Stimulated activated CD8-positive, alpha-beta memory T cell treated with anti-CD3 and anti-CD28 coated beads, Interleukin-15, amount 100 ng/mL, for 48 hours (primary cell): Measurements from ENCODE around the gene CDC25B.
A peak's percentile ranks its signal among the peaks of the same experiment; 100 is the strongest.
"Not testable (repeated sequence)": the region's sequence is repeated elsewhere in the genome, so short reads cannot be mapped to it uniquely, and the experiment has no call there.

Experiments used
- DNase-seq, 2 donors: peaks; one replicate each; pipeline ENCODE4 v3.0.0-alpha.2; 2020; ENCODE audit warnings: low read depth in 2 of 2

Gene CDC25B

GRCh38 chr20:3828798-3829197 lies 32.7 kb downstream of the CDC25B start:
- no peak for DNase-seq

DNA sequence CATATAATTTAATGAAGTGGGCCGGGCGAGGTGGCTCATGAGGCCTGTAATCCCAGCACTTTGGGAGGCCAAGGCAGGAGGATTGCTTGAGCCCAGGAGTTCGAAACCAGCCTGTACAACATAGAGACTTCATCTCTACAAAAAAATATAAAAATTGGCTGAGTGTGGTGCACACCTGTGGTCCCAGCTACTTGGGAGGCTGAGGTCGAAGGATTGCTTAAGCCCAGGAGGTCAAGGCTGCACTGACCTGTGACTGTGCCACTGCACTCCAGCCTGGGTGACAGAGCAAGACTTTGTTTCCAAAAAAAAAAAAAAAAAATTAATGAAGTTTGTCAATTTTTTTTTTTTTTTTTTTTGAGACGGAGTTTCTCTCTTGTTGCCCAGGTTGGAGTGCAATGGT lies 33.8 kb downstream of the CDC25B start:
- DNase-seq: not testable (repeated sequence)

DNA sequence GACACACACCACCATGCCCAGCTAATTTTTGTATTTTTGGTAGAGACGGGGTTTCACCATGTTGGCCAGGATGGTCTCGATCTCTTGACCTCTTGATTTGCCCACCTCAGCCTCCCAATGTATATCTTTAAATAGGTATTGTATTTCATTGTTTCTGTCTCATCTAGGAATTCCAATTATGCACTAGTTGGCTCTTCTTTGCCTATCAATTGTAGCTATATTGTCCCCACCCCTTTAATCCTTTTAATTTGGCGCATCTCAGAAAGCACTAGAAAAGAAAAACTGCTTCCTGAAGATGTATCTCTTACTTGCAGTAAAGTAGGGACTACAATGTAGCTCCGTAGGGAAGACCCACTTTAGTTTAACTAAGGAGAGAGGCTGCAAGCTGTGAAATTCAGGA lies 40.0 kb downstream of the CDC25B start:
- no peak for DNase-seq

DNA sequence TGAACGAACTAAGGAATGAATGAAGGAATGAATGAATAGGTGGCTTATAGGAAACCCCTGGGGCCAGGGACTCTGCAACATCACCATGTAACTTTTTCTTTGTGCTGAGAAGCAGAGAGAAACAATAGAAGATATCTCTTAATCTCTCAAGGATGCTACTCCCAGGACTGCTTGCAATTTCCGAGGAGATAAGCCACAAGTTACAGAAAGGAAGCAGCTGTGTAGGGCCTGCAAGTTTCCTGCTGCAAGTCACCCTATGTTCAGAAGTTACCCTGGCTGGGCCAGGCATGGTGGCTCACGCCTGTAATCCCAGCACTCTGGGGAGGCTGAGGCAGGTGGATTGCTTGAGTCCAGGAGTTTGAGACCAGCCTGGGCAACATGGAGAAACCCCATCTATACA lies 43.2 kb downstream of the CDC25B start:
- DNase-seq: no peak

DNA sequence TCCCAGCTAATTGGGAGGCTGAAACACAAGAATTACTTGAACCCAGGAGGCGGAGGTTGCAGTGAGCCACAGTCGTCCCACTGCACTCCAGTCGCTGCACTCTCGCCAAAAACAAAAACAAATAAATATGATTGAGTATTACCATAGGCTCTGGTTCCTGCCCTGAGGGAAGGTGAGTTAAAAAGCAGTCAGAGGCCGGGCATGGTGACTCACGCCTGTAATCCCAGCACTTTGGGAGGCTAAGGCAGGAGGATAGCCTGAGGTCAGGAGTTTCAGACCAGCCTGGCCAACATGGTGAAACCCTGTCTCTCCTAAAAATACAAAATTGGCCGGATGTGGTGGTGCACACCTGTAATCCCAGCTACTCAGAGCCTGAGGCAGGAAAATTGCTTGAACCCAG lies 44.1 kb downstream of the CDC25B start:
- not testable (repeated sequence) for DNase-seq

- DNase-seq: no peak
These were observed 46.3 kb downstream of the CDC25B start for GRCh38 chr20:3842348-3842930.

DNA sequence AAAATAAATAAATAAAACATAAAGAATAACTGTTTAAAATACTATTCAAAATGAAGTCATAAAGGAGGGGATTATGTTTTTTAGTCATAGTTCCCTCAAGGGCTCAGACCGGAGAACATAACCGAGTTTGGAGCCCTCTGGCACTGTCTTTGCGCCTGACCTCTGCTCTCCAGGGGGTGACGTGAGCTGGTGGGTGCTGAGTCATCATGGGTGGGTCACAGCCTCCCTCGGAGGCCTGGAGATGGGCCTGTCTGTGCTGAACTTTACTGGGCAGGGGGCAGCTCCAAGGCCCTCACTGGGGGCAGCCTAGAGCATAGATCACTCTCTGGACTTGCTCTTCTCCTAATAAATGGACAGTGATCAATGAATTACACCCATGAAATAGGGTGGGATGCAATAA lies 47.4 kb downstream of the CDC25B start:
- DNase-seq: no peak

DNA sequence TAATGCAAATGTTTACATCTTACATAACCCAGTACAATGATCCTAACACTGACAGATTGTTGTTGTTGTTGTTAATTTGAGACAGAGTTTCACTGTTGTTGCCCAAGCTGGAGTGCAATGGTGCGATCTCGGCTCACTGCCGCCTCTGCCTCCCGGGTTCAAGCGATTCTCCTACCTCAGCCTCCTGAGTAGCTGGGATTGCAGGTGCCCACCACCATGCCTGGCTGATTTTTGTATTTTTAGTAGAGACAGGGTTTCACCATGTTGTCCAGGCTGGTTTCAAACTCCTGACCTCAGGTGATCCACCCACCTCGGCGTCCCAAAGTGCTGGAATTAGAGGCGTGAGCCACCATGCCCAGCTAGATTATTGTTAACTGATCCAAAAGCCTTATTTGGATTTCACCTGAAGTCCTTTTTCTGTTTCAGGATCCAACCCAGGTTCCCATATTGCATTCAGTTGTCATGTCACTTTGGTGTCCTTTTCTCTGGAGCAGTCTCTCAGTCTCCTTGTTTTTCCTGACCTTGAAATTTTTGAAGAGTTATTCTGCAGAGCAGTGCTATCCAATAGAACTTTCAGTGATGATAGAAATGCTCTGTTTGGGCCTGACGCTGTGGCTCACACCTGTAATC lies 48.0 kb downstream of the CDC25B start:
- not testable (repeated sequence) for DNase-seq

GRCh38 chr20:3846378-3846739 lies 50.2 kb downstream of the CDC25B start:
- no peak for DNase-seq

GRCh38 chr20:3846740-3847428 lies 50.8 kb downstream of the CDC25B start, which contains the start of gene MAVS:
Gene MAVS (plus strand): TSS chr20:3846834. CDS start chr20:3854625, 7,791 bp downstream.
- DNase-seq: peak; percentile 79 to 82

DNA sequence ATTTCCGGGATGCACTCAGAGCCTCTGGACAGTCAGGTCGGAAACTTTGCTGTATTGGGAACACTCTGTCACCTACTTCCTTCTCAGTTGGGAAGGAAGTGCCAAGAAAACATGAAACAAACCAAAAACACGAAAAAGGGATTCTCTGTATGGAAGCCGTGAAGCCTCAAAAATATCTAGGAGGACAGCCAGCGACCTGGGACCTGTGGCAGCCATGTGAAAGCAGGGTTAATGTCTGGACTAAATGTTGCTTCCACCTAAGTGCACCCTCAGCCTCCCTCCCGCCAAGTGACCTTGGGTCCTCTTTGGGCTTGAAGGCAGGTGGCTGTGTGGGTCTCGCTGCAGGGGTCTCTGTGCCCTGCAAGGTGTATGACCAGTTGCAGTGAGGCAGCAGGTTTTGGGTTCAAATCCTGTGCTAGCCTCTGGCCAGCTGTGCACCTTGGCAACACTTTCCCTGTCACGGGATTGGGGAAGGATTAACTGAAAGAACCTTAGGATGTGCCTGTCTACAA lies 51.4 kb downstream of the CDC25B start:
- no peak for DNase-seq

- DNase-seq: no peak
These were observed 52.5 kb downstream of the CDC25B start for GRCh38 chr20:3848565-3848964.

GRCh38 chr20:3854462-3854871 lies 58.4 kb downstream of the CDC25B start:
- DNase-seq: no peak
